Colonic mucosa (tissue), 4 donors: Measurements from ENCODE around the gene AKAP12. TPM values are rescaled to one million over a fixed set of nuclear protein-coding genes. Genes with fewer than 3 reads are reported as not detected.
"Not testable (repeated sequence)": the region's sequence is repeated elsewhere in the genome, so short reads cannot be mapped to it uniquely, and the experiment has no call there.

Experiments used
- DNase-seq: peaks from one replicate; pipeline ENCODE4 v3.0.0-alpha.2; 2020
- H3K27ac ChIP-seq: fragments of 200-600 bp; one replicate; pipeline ENCODE4 v1.8.0; 2021
- H3K27me3 ChIP-seq: fragments of 200-600 bp; one replicate; pipeline ENCODE4 v1.8.0; 2021
- H3K36me3 ChIP-seq: fragments of 200-600 bp; one replicate; pipeline ENCODE4 v1.8.0; 2021
- H3K4me1 ChIP-seq: fragments of 200-600 bp; one replicate; pipeline ENCODE4 v1.8.0; 2021; ENCODE audit warnings: mild to moderate bottlenecking
- H3K4me3 ChIP-seq: fragments of 200-600 bp; one replicate; pipeline ENCODE4 v1.8.0; 2021
- H3K9ac ChIP-seq, 2 donors: one replicate each; pipeline ENCODE4 v1.7.0; 2013; ENCODE audit warnings: control low read depth in 2 of 2, low read depth in 2 of 2, low read length in 2 of 2
- H3K9me3 ChIP-seq: fragments of 200-600 bp; one replicate; pipeline ENCODE4 v1.8.0; 2021
- CTCF ChIP-seq: fragments of 200-600 bp; IDR thresholded peaks from one replicate; pipeline ENCODE4 v1.8.0; 2022; ENCODE audit warnings: antibody characterized with exemption, mild to moderate bottlenecking
- intact Hi-C: fragments of 100-400 bp; cut with DNase I; formaldehyde crosslinking; loops from one replicate; pipeline ENCODE4 v1.14.1; 2022
- total RNA-seq, 2 donors: library from RNA; stranded (reverse); fragmentation: NEBNext Ultra II Directional in 1 of 2; extraction: Animal tissue kit (Norgen Biotek cat#: 25700) in 1 of 2; gene quantifications; one replicate each; pipeline ENCODE4 v1.2.1, GENCODE V29; 2021
- donor health status: healthy.
- donor health status: DM: no; HTN: no; CAD: no.
- donor health status: DM: no; HTN: no; CAD: no.

AKAP12 gene
- total RNA-seq, 2 donors from 2014 or later: 3.9 to 38.8 TPM

- DNase-seq: no peak
- no peak overlapping the region for H3K4me3 ChIP-seq
- H3K9me3 ChIP-seq: no peaks in the 10 kb centered on the region
- no peak for TF ChIP-seq CTCF
- no peaks in the 10 kb centered on the region for H3K36me3 ChIP-seq
- H3K4me1 ChIP-seq: no peaks in the 10 kb centered on the region
- no peak overlapping the region for H3K9ac ChIP-seq
- no peaks in the 10 kb centered on the region for H3K27me3 ChIP-seq
- H3K27ac ChIP-seq: no peak overlapping the region
- intact Hi-C loops: no loop called here
Observed at GRCh38 chr6:151310279-151310678, 70.5 kb downstream of the AKAP12 start.

GRCh38 chr6:151310852-151311767 is 71.3 kb downstream of the AKAP12 start:
- Histone ChIP-seq H3K4me1 (no peaks in the 10 kb centered on the region), H3K4me3 (no peak overlapping the region), H3K9ac (no peak overlapping the region), H3K27me3 (no peaks in the 10 kb centered on the region), H3K36me3 (no peaks in the 10 kb centered on the region), H3K27ac (no peak overlapping the region), H3K9me3 (no peaks in the 10 kb centered on the region)
- no peak for DNase-seq
- no peak for TF ChIP-seq CTCF
- intact Hi-C loops: no loop called here

GRCh38 chr6:151313066-151313491 is 73.3 kb downstream of the AKAP12 start:
- no peaks in the 10 kb centered on the region for H3K4me1 ChIP-seq
- no peak for TF ChIP-seq CTCF
- no peak for DNase-seq
- H3K27me3 ChIP-seq: no peaks in the 10 kb centered on the region
- no peak overlapping the region for H3K9ac ChIP-seq
- intact Hi-C loops: no loop called here
- no peak overlapping the region for H3K4me3 ChIP-seq
- H3K27ac ChIP-seq: no peak overlapping the region
- no peaks in the 10 kb centered on the region for H3K9me3 ChIP-seq
- H3K36me3 ChIP-seq: no peaks in the 10 kb centered on the region

- H3K36me3 ChIP-seq, H3K4me1 ChIP-seq, H3K27me3 ChIP-seq, H3K27ac ChIP-seq, intact Hi-C loops, H3K9me3 ChIP-seq, DNase-seq, H3K9ac ChIP-seq, H3K4me3 ChIP-seq: not testable (repeated sequence)
Observed at GRCh38 chr6:151315661-151316060, 75.9 kb downstream of the AKAP12 start.

- no peak overlapping the region for H3K9ac ChIP-seq
- no peaks in the 10 kb centered on the region for H3K36me3 ChIP-seq
- no peaks in the 10 kb centered on the region for H3K9me3 ChIP-seq
- DNase-seq: no peak
- no peak overlapping the region for H3K27ac ChIP-seq
- intact Hi-C loops: no loop called here
- TF ChIP-seq CTCF: no peak
- H3K4me3 ChIP-seq: no peak overlapping the region
- H3K4me1 ChIP-seq: no peaks in the 10 kb centered on the region
- no peaks in the 10 kb centered on the region for H3K27me3 ChIP-seq
Observed at GRCh38 chr6:151317103-151317994, 77.6 kb downstream of the AKAP12 start.
